Cardiac muscle cell (in vitro differentiated cells and primary cell): ENCODE results near the gene CD177. TPM values are rescaled to one million over a fixed set of nuclear protein-coding genes. Genes with fewer than 3 reads are reported as not detected.
"Not testable (repeated sequence)": the region's sequence is repeated elsewhere in the genome, so short reads cannot be mapped to it uniquely, and the experiment has no call there.

Experiments used
- DNase-seq, 2 donors: peaks; one replicate each; pipeline versions ENCODE4 v3.0.0 to v3.0.0-alpha.2; 2010 to 2017; ENCODE audit warnings: low read depth in 1 of 2, low spot score in 1 of 2
- H3K27ac ChIP-seq: fragments of 200-600 bp; sonication (generic); 2 replicates; pipeline ENCODE4 v1.5.1; 2016
- H3K27me3 ChIP-seq: fragments of 200-600 bp; sonication (generic); 2 replicates; pipeline ENCODE4 v1.6.0; 2016; ENCODE audit warnings: control low read depth
- H3K36me3 ChIP-seq: fragments of 200-600 bp; sonication (generic); 2 replicates; pipeline ENCODE4 v1.5.1; 2016; ENCODE audit warnings: control low read depth
- H3K4me1 ChIP-seq: fragments of 200-600 bp; sonication (generic); 2 replicates; pipeline ENCODE4 v1.8.1; 2017; ENCODE audit warnings: low read depth, mild to moderate bottlenecking, mixed run types
- H3K4me3 ChIP-seq: fragments of 200-600 bp; sonication (generic); 2 replicates; pipeline ENCODE4 v1.5.1; 2016; ENCODE audit warnings: mild to moderate bottlenecking
- H3K9me3 ChIP-seq: fragments of 200-600 bp; sonication (generic); 2 replicates; pipeline ENCODE4 v1.5.1; 2017; ENCODE audit warnings: low read depth, mild to moderate bottlenecking, control low read depth
- CTCF ChIP-seq: IDR thresholded peaks from 2 replicates; pipeline ENCODE4 v1.5.1; 2012; ENCODE audit warnings: low read depth, mild to moderate bottlenecking, low read length
- polyA plus RNA-seq: library from polyadenylated mRNA; unstranded; fragments of >200 nt; fragmentation: Nextera tagmentation; extraction: Ambion mirVana; gene quantifications from 2 replicates; pipeline ENCODE4 v1.2.1, GENCODE V29; 2016
- total RNA-seq: library from RNA; depleted of rRNA; stranded (reverse); fragments of >200 nt; gene quantifications from 2 replicates; pipeline ENCODE4 v1.2.3, GENCODE V29; 2016

CD177 gene
- total and polyA plus RNA-seq, 2 experiments from 2014 or later: not detected

- DNase-seq: no peak
- Histone ChIP-seq H3K27ac (no peak overlapping the region), H3K9me3 (no peaks in the 10 kb centered on the region), H3K4me3 (no peak overlapping the region), H3K4me1 (no peaks in the 10 kb centered on the region), H3K27me3 (no peaks in the 10 kb centered on the region), H3K36me3 (no peaks in the 10 kb centered on the region)
- no peak for TF ChIP-seq CTCF
These were observed 15.0 kb upstream of the CD177 start for GRCh38 chr19:43338530-43338929.

GRCh38 chr19:43339243-43339930 is 14.1 kb upstream of the CD177 start:
- not testable (repeated sequence) for H3K9me3 ChIP-seq

DNA sequence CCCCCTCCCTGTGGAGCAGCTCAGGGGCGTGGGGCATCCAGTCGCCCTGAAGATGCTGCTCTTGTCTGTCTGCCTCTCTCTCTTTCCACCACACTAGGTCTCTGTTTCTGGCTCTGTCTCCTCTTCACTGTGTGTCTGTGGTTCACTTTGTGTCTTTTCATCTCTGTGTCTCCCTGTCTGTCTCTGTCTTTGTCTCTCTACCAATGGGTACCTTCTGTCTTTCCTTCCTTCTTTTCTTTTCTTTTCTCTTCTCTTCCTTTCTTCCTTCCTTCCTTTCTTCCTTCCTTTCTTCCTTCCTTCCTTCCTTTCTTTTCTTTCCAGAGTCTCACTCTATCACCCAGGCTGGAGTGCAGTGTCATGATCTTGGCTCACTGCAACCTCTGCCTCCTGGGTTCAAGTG is 13.4 kb upstream of the CD177 start:
- H3K27ac ChIP-seq, H3K9me3 ChIP-seq, H3K4me1 ChIP-seq, DNase-seq, H3K36me3 ChIP-seq, H3K4me3 ChIP-seq, H3K27me3 ChIP-seq: not testable (repeated sequence)

More at GRCh38 chr19:43339243-43339930, 14.1 kb upstream of the CD177 start:
- H3K4me3 ChIP-seq, H3K27ac ChIP-seq, H3K4me1 ChIP-seq, H3K36me3 ChIP-seq, DNase-seq, H3K27me3 ChIP-seq: not testable (repeated sequence)

- DNase-seq, H3K4me3 ChIP-seq, H3K9me3 ChIP-seq, H3K27me3 ChIP-seq, H3K36me3 ChIP-seq, H3K27ac ChIP-seq, H3K4me1 ChIP-seq: not testable (repeated sequence)
These were observed 12.4 kb upstream of the CD177 start for GRCh38 chr19:43341098-43341497.

GRCh38 chr19:43342104-43342503 is 11.4 kb upstream of the CD177 start:
- not testable (repeated sequence) for H3K4me3 ChIP-seq, H3K36me3 ChIP-seq, H3K9me3 ChIP-seq, H3K27me3 ChIP-seq, H3K4me1 ChIP-seq, H3K27ac ChIP-seq
- DNase-seq: peak in 1 of 2 donors; percentile 44

DNA sequence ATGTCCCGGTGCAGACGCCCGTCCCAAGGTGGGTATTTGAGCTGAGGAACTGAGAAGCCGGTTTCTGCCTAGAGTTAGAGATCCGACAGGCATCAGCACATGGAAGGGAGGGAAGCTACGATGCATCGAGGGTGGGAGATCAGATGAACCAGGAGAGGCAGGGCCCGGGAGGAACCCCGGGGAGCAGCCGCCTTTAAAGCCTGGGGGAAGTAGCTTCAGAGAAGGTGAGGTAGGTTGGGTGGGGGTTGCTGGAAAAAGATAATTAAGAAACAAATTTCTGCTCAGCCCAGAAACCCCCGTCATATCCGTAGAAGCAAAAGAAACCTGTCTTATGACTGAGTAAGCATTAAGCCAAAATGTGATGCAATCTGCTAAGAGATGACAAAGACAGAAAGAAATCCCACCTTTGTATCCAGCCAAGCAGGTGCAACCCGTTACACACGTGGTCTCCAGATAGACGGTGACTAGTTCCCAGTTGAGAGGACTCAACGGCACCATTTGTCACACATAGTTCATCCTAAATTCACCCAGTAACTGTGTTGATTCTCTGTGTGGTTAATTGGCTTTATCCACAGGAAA is 9.1 kb upstream of the CD177 start:
- H3K4me3 ChIP-seq, H3K9me3 ChIP-seq, H3K27ac ChIP-seq: not testable (repeated sequence)

DNA sequence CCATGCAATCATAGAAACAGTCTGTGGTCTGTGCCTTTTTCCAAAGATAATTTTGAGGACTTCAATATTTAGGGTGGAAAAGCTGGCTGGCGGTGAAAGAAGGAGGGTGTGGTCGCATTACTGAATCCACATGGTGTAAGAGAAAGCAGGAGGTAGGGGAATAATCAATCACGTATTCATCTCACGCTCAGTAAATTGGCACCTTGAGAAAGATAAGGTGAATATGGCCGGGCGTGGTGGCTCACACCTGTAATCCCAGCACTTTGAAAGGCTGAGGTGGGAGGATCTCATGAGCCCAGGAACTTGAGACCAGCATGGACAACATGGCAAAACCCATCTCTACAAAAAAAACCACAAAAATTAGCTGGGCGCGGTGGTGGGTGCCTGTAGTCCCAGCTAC is 3.7 kb upstream of the CD177 start:
- H3K9me3 ChIP-seq, H3K36me3 ChIP-seq, H3K4me1 ChIP-seq, H3K27ac ChIP-seq, H3K4me3 ChIP-seq, DNase-seq: not testable (repeated sequence)
- H3K27me3 ChIP-seq: peaks cover 13% of the 10 kb centered on the region

More for the DNA sequence above, 9.1 kb upstream of the CD177 start:
- not testable (repeated sequence) for H3K4me1 ChIP-seq, H3K27me3 ChIP-seq, DNase-seq, H3K36me3 ChIP-seq

GRCh38 chr19:43351998-43352746 is 1.3 kb upstream of the CD177 start:
- no peak for TF ChIP-seq CTCF
- peaks cover 13% of the 10 kb centered on the region for H3K27me3 ChIP-seq
- no peak overlapping the region for H3K27ac ChIP-seq

More at GRCh38 chr19:43351998-43352746, 1.3 kb upstream of the CD177 start:
- Histone ChIP-seq H3K36me3 (no peaks in the 10 kb centered on the region), H3K4me3 (no peak overlapping the region), H3K4me1 (no peaks in the 10 kb centered on the region), H3K9me3 (no peaks in the 10 kb centered on the region)
- DNase-seq: no peak
